ENCODE measurements around the gene KIAA0513.

KIAA0513 gene

GRCh38 chr16:85137323-85138072 lies 109.9 kb downstream of the KIAA0513 start:
- H3K9ac ChIP-seq = no peak overlapping the region
- H3K9me3 ChIP-seq (ENCODE audit: control insufficient read depth, low read length) = no peaks in the 10 kb centered on the region
- H3K4me1 ChIP-seq = peaks cover 17% of the 10 kb centered on the region

GRCh38 chr16:85138073-85138824 lies 110.7 kb downstream of the KIAA0513 start:
- Histone ChIP-seq H3K27me3 (ENCODE audit: control insufficient read depth, insufficient read depth, low read length) (no peaks in the 10 kb centered on the region), H3K27ac (peak overlapping the region; percentile 80), H3K4me1 (peaks cover 20% of the 10 kb centered on the region), H3K4me3 (ENCODE audit: low read depth, low read length) (peak overlapping the region; percentile 45), H3K79me2 (no peaks in the 10 kb centered on the region), H2AFZ (peak overlapping the region; percentile 84), H3K9me3 (ENCODE audit: control insufficient read depth, low read length) (no peaks in the 10 kb centered on the region), H3K36me3 (ENCODE audit: control insufficient read depth, insufficient read depth, low read length) (no peaks in the 10 kb centered on the region), H3K4me2 (ENCODE audit: low read length) (peak overlapping the region; percentile 76), H3K9ac (no peak overlapping the region)
- TF ChIP-seq CTCF (IDR thresholded peaks at IDR 0.05) = no peak

More at GRCh38 chr16:85137323-85138072, 109.9 kb downstream of the KIAA0513 start:
- Histone ChIP-seq H2AFZ (peak overlapping the region; percentile 84), H3K36me3 (ENCODE audit: control insufficient read depth, insufficient read depth, low read length) (no peaks in the 10 kb centered on the region), H3K79me2 (no peaks in the 10 kb centered on the region), H3K4me2 (ENCODE audit: low read length) (peak overlapping the region; percentile 76), H3K4me3 (ENCODE audit: low read depth, low read length) (peak overlapping the region; percentile 45), H3K27ac (peak overlapping the region; percentile 80), H3K27me3 (ENCODE audit: control insufficient read depth, insufficient read depth, low read length) (no peaks in the 10 kb centered on the region)
- TF ChIP-seq CTCF (IDR thresholded peaks at IDR 0.05) = no peak

GRCh38 chr16:85138825-85139627 lies 111.4 kb downstream of the KIAA0513 start:
- H3K27me3 ChIP-seq (ENCODE audit: control insufficient read depth, insufficient read depth, low read length) = no peaks in the 10 kb centered on the region
- TF ChIP-seq CTCF (IDR thresholded peaks at IDR 0.05) = no peak
- H3K79me2 ChIP-seq = no peaks in the 10 kb centered on the region
- no peak overlapping the region for H3K4me2 ChIP-seq (ENCODE audit: low read length)
- no peaks in the 10 kb centered on the region for H3K9me3 ChIP-seq (ENCODE audit: control insufficient read depth, low read length)
- H2AFZ ChIP-seq = no peak overlapping the region
- peaks cover 28% of the 10 kb centered on the region for H3K4me1 ChIP-seq
- H3K9ac ChIP-seq = no peak overlapping the region
- H3K36me3 ChIP-seq (ENCODE audit: control insufficient read depth, insufficient read depth, low read length) = no peaks in the 10 kb centered on the region
- H3K4me3 ChIP-seq (ENCODE audit: low read depth, low read length) = no peak overlapping the region
- H3K27ac ChIP-seq = peak overlapping the region; percentile 2

- Histone ChIP-seq H2AFZ (no peak overlapping the region), H3K36me3 (ENCODE audit: control insufficient read depth, insufficient read depth, low read length) (no peaks in the 10 kb centered on the region), H3K79me2 (no peaks in the 10 kb centered on the region), H3K27ac (no peak overlapping the region), H3K9ac (no peak overlapping the region), H3K4me2 (ENCODE audit: low read length) (no peak overlapping the region), H3K27me3 (ENCODE audit: control insufficient read depth, insufficient read depth, low read length) (no peaks in the 10 kb centered on the region), H3K4me3 (ENCODE audit: low read depth, low read length) (no peak overlapping the region), H3K9me3 (ENCODE audit: control insufficient read depth, low read length) (no peaks in the 10 kb centered on the region), H3K4me1 (peaks cover 37% of the 10 kb centered on the region)
- TF ChIP-seq CTCF (IDR thresholded peaks at IDR 0.05) = no peak
Observed at GRCh38 chr16:85139881-85140339, 112.3 kb downstream of the KIAA0513 start.
